HEK293 (cell line): ENCODE measurements around the gene RNF113B.

Experiments
- GFI1B ChIP-seq: fragments of 450-650 bp; formaldehyde crosslinking; IDR thresholded peaks from 2 replicates; pipeline ENCODE4 v1.5.1; 2016; ENCODE audit warnings: missing biosample characterization, missing genetic modification characterization
- GLIS2 ChIP-seq: fragments of 450-650 bp; formaldehyde crosslinking; IDR thresholded peaks from 2 replicates; pipeline ENCODE4 v1.5.1; 2016; ENCODE audit warnings: missing biosample characterization, missing genetic modification characterization
- TCF7L2 ChIP-seq: IDR thresholded peaks from 2 replicates; pipeline ENCODE4 v1.6.1; 2011; ENCODE audit warnings: low read depth, mild to moderate bottlenecking, inconsistent platforms, low read length, moderate library complexity, borderline replicate concordance
- TRIM28 ChIP-seq: IDR thresholded peaks from 2 replicates; pipeline ENCODE4 v1.6.1; 2011; ENCODE audit warnings: low read length, control low read depth, borderline replicate concordance
- ZBTB17 ChIP-seq: fragments of 450-650 bp; formaldehyde crosslinking; IDR thresholded peaks from 2 replicates; pipeline ENCODE4 v1.5.1; 2016; ENCODE audit warnings: missing biosample characterization, missing genetic modification characterization
- ZNF174 ChIP-seq: fragments of 450-650 bp; formaldehyde crosslinking; IDR thresholded peaks from 2 replicates; pipeline ENCODE4 v1.5.0; 2017; ENCODE audit warnings: missing biosample characterization, mild to moderate bottlenecking, missing genetic modification characterization
- ZNF23 ChIP-seq: fragments of 450-650 bp; formaldehyde crosslinking; IDR thresholded peaks from 2 replicates; pipeline ENCODE4 v1.5.1; 2016; ENCODE audit warnings: missing biosample characterization, missing genetic modification characterization, borderline replicate concordance
- ZNF274 ChIP-seq, 2 experiments: fragments of 200-500 bp in 1 of 2; fragments of 450-650 bp in 1 of 2; sonication (Bioruptor generic) in 1 of 2; formaldehyde crosslinking in 1 of 2; IDR thresholded peaks; 2 replicates each; pipeline versions ENCODE4 v1.5.1 to v1.6.1; 2014 to 2016; ENCODE audit warnings: borderline replicate concordance in 1 of 2, inconsistent platforms in 1 of 2, low read length in 1 of 2, missing biosample characterization in 1 of 2, missing genetic modification characterization in 1 of 2
- ZNF529 ChIP-seq: fragments of 450-650 bp; formaldehyde crosslinking; IDR thresholded peaks from 2 replicates; pipeline ENCODE4 v1.5.1; 2017; ENCODE audit warnings: missing genetic modification characterization, missing biosample characterization; ENCODE audit not compliant: insufficient replicate concordance
- ZNF623 ChIP-seq: fragments of 450-650 bp; formaldehyde crosslinking; IDR thresholded peaks from 2 replicates; pipeline ENCODE4 v1.5.1; 2016; ENCODE audit warnings: missing biosample characterization, missing genetic modification characterization
- TF ChIP-seq, protein P1 (sequence below): fragments of 450-650 bp; formaldehyde crosslinking; IDR thresholded peaks from 2 replicates; pipeline ENCODE4 v1.5.1; 2016; ENCODE audit warnings: missing biosample characterization, missing genetic modification characterization
- TF ChIP-seq, protein P2 (sequence below): fragments of 450-650 bp; formaldehyde crosslinking; IDR thresholded peaks from 2 replicates; pipeline ENCODE4 v1.5.1; 2016; ENCODE audit warnings: missing biosample characterization, missing genetic modification characterization

DNA sequence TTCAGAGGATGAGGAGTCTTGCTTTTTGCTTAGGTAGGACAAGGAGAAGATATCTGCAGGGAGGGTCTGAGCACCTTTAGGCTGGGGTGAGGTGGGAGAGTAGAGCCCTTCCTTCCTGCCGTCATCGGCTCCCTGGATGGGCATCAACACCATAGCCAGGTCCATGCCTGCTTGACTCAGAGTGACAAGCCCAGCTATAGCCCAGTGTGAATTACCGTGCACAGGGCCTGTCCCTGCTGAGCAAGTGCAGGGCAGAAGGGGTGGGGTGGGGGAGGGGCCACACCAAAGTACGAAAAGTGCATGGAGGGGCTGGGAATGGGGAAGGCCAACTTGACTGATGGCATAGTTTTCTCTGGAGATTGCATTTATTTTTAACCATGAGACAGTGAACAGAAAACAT, 30.3 kb upstream of the RNF113B start:
- TF ChIP-seq, protein P1, sequence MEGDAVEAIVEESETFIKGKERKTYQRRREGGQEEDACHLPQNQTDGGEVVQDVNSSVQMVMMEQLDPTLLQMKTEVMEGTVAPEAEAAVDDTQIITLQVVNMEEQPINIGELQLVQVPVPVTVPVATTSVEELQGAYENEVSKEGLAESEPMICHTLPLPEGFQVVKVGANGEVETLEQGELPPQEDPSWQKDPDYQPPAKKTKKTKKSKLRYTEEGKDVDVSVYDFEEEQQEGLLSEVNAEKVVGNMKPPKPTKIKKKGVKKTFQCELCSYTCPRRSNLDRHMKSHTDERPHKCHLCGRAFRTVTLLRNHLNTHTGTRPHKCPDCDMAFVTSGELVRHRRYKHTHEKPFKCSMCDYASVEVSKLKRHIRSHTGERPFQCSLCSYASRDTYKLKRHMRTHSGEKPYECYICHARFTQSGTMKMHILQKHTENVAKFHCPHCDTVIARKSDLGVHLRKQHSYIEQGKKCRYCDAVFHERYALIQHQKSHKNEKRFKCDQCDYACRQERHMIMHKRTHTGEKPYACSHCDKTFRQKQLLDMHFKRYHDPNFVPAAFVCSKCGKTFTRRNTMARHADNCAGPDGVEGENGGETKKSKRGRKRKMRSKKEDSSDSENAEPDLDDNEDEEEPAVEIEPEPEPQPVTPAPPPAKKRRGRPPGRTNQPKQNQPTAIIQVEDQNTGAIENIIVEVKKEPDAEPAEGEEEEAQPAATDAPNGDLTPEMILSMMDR (tag by site-specific recombination) = no peak
- TF ChIP-seq GLIS2 (tag by site-specific recombination) = no peak
- no peak for TF ChIP-seq ZNF529 (tag by site-specific recombination)
- no peak for TF ChIP-seq TCF7L2
- TF ChIP-seq ZBTB17 (tag by site-specific recombination) = no peak
- no peak for TF ChIP-seq ZNF623 (tag by site-specific recombination)
- TF ChIP-seq, protein P2, sequence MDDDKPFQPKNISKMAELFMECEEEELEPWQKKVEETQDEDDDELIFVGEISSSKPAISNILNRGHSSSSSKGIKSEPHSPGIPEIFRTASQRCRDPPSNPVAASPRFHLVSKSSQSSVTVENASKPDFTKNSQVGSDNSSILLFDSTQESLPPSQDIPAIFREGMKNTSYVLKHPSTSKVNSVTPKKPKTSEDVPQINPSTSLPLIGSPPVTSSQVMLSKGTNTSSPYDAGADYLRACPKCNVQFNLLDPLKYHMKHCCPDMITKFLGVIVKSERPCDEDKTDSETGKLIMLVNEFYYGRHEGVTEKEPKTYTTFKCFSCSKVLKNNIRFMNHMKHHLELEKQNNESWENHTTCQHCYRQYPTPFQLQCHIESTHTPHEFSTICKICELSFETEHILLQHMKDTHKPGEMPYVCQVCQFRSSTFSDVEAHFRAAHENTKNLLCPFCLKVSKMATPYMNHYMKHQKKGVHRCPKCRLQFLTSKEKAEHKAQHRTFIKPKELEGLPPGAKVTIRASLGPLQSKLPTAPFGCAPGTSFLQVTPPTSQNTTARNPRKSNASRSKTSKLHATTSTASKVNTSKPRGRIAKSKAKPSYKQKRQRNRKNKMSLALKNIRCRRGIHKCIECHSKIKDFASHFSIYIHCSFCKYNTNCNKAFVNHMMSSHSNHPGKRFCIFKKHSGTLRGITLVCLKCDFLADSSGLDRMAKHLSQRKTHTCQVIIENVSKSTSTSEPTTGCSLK = no peak
- no peak for TF ChIP-seq ZNF174
- no peak for TF ChIP-seq GFI1B (tag by site-specific recombination)
- TF ChIP-seq TRIM28 = no peak
- TF ChIP-seq ZNF23 (tag by site-specific recombination) = no peak
- TF ChIP-seq ZNF274 (IDR thresholded peaks at IDR 0.05; ENCODE audit: low read length) = no peak
- TF ChIP-seq ZNF274 (tag by site-specific recombination; IDR thresholded peaks at IDR 0.05; ENCODE audit: borderline replicate concordance) = no peak
